Fibroblast of skin of abdomen (primary cell): ENCODE data around the gene EIF2B2.

Experiments
- DNase-seq: peaks from one replicate; pipeline ENCODE4 v3.0.0-alpha.2; 2013

The EIF2B2 gene

GRCh38 chr14:75046275-75046674, 43.6 kb downstream of the EIF2B2 start:
- no peak for DNase-seq

- DNase-seq: no peak
Measured at GRCh38 chr14:75046899-75047298, 44.2 kb downstream of the EIF2B2 start.

GRCh38 chr14:75047506-75047905, 44.8 kb downstream of the EIF2B2 start:
- DNase-seq: peak; percentile 42

- no peak for DNase-seq
Measured at GRCh38 chr14:75048101-75048500, 45.4 kb downstream of the EIF2B2 start.

- DNase-seq: no peak
Measured at GRCh38 chr14:75049136-75049535, 46.4 kb downstream of the EIF2B2 start.

- DNase-seq: no peak
Measured at GRCh38 chr14:75049731-75050201, 47.0 kb downstream of the EIF2B2 start.

- peak; percentile 76 for DNase-seq
Measured at GRCh38 chr14:75050852-75051555, 48.3 kb downstream of the EIF2B2 start, which contains the start of gene MLH3. MLH3 (minus strand) TSS chr14:75051467; CDS start chr14:75049655, 1,812 bp downstream.

- no peak for DNase-seq
Measured at GRCh38 chr14:75051556-75051899, 48.8 kb downstream of the EIF2B2 start.

GRCh38 chr14:75053396-75054291, 50.9 kb downstream of the EIF2B2 start:
- DNase-seq: peak; percentile 57

- no peak for DNase-seq
Measured at GRCh38 chr14:75054421-75054820, 51.7 kb downstream of the EIF2B2 start.

- peak; percentile 75 for DNase-seq
Measured at GRCh38 chr14:75059642-75060041, 56.9 kb downstream of the EIF2B2 start.

- DNase-seq: no peak
Measured at GRCh38 chr14:75060420-75060819, 57.7 kb downstream of the EIF2B2 start.
